ENCODE measurements around the gene MRGPRX3.

The MRGPRX3 gene

GRCh38 chr11:18171377-18172000 lies 39.1 kb downstream of the MRGPRX3 start:
- DNase-seq, result peak; percentile 5

GRCh38 chr11:18172666-18173065 lies 40.3 kb downstream of the MRGPRX3 start, which contains the start of gene MRGPRX4:
Gene MRGPRX4 (plus strand): TSS chr11:18172837. CDS start chr11:18173257, 420 bp downstream.
- no peak for DNase-seq

GRCh38 chr11:18173225-18173866 lies 41.0 kb downstream of the MRGPRX3 start:
- no peak for DNase-seq
